ENCODE results near the gene IPO9. TPM values are rescaled to one million over a fixed set of nuclear protein-coding genes. Genes with fewer than 3 reads are reported as not detected.

The IPO9 gene
- total and polyA plus RNA-seq, 2 donors from 2014 or later, result 21.6 to 39.7 TPM

- H3K9ac ChIP-seq (ENCODE audit: low read length in 3 of 3), result no peak overlapping the region
- DNase-seq (no peak), FAIRE-seq (no peak)
- no peak for TF ChIP-seq CTCF (IDR thresholded peaks at IDR 0.05; ENCODE audit: borderline replicate concordance, extremely low read depth, insufficient read depth)
- no peaks in the 10 kb centered on the region for H3K9me3 ChIP-seq (ENCODE audit: control insufficient read depth in 2 of 3, insufficient read depth in 1 of 3, low read length in 3 of 3)
- H3K36me3 ChIP-seq (ENCODE audit: control insufficient read depth in 2 of 3, insufficient read depth in 3 of 3, low read length in 3 of 3), result no peaks in the 10 kb centered on the region
- no peak overlapping the region for H3K4me3 ChIP-seq (ENCODE audit: low read length in 3 of 3)
- intact Hi-C loops (cut with DNase I), result no loop called here
- H3K4me1 ChIP-seq (ENCODE audit: control insufficient read depth in 2 of 3, insufficient read depth in 2 of 3, low read depth in 1 of 3, low read length in 3 of 3), result no peaks in the 10 kb centered on the region
- H3K27me3 ChIP-seq (ENCODE audit: control insufficient read depth, insufficient read depth, low read length), result no peaks in the 10 kb centered on the region
- no peak overlapping the region for H3K27ac ChIP-seq (ENCODE audit: low read depth in 2 of 2, low read length in 2 of 2)
Measured at GRCh38 chr1:201842472-201843027, 13.6 kb downstream of the IPO9 start.

- H3K4me1 ChIP-seq (ENCODE audit: control insufficient read depth in 2 of 3, insufficient read depth in 2 of 3, low read depth in 1 of 3, low read length in 3 of 3), result no peaks in the 10 kb centered on the region
- no peak overlapping the region for H3K4me3 ChIP-seq (ENCODE audit: low read length in 3 of 3)
- no peak overlapping the region for H3K27ac ChIP-seq (ENCODE audit: low read depth in 2 of 2, low read length in 2 of 2)
- no peak overlapping the region for H3K9ac ChIP-seq (ENCODE audit: low read length in 3 of 3)
- TF ChIP-seq CTCF (IDR thresholded peaks at IDR 0.05; ENCODE audit: borderline replicate concordance, extremely low read depth, insufficient read depth), result no peak
- peaks cover 3 to 11% (median 9%) of the 10 kb centered on the region in 3 donors for H3K36me3 ChIP-seq (ENCODE audit: control insufficient read depth in 2 of 3, insufficient read depth in 3 of 3, low read length in 3 of 3)
- H3K9me3 ChIP-seq (ENCODE audit: control insufficient read depth in 2 of 3, insufficient read depth in 1 of 3, low read length in 3 of 3), result no peaks in the 10 kb centered on the region
- intact Hi-C loops (cut with DNase I), result no loop called here
- no peak for FAIRE-seq
- DNase-seq, result no peak
- H3K27me3 ChIP-seq (ENCODE audit: control insufficient read depth, insufficient read depth, low read length), result no peaks in the 10 kb centered on the region
Measured at GRCh38 chr1:201845331-201846083, 16.6 kb downstream of the IPO9 start.

GRCh38 chr1:201847150-201847549 lies 18.2 kb downstream of the IPO9 start:
- intact Hi-C loops (cut with DNase I), result no loop called here
- FAIRE-seq, result no peak
- no peak overlapping the region for H3K9ac ChIP-seq (ENCODE audit: low read length in 3 of 3)
- peaks cover 11 to 16% (median 11%) of the 10 kb centered on the region in 3 donors for H3K36me3 ChIP-seq (ENCODE audit: control insufficient read depth in 2 of 3, insufficient read depth in 3 of 3, low read length in 3 of 3)
- TF ChIP-seq CTCF (IDR thresholded peaks at IDR 0.05; ENCODE audit: borderline replicate concordance, extremely low read depth, insufficient read depth), result no peak
- no peaks in the 10 kb centered on the region for H3K9me3 ChIP-seq (ENCODE audit: control insufficient read depth in 2 of 3, insufficient read depth in 1 of 3, low read length in 3 of 3)
- no peak overlapping the region for H3K27ac ChIP-seq (ENCODE audit: low read depth in 2 of 2, low read length in 2 of 2)
- no peaks in the 10 kb centered on the region for H3K4me1 ChIP-seq (ENCODE audit: control insufficient read depth in 2 of 3, insufficient read depth in 2 of 3, low read depth in 1 of 3, low read length in 3 of 3)
- no peak overlapping the region for H3K4me3 ChIP-seq (ENCODE audit: low read length in 3 of 3)
- no peak for DNase-seq
- no peaks in the 10 kb centered on the region for H3K27me3 ChIP-seq (ENCODE audit: control insufficient read depth, insufficient read depth, low read length)
